Uterus (tissue), 4 donors: ENCODE measurements around the gene TSPAN7. TPM values are rescaled to one million over a fixed set of nuclear protein-coding genes. Genes with fewer than 3 reads are reported as not detected.

Experiments used
- DNase-seq, 2 donors: peaks; one replicate each; pipeline ENCODE4 v3.0.0-alpha.2; 2019 to 2020
- H3K27ac ChIP-seq, 2 donors: fragments of 200-600 bp; sonication (generic); 1 replicate in 1 of 2; 2 replicates in 1 of 2; pipeline ENCODE4 v1.5.1; 2016 to 2018
- H3K27me3 ChIP-seq, 2 donors: fragments of 200-600 bp; sonication (generic); one replicate each; pipeline ENCODE4 v1.5.1; 2018 to 2019; ENCODE audit warnings: control low read depth in 1 of 2
- H3K36me3 ChIP-seq, 2 donors: fragments of 200-600 bp; sonication (generic); one replicate each; pipeline ENCODE4 v1.5.1; 2019; ENCODE audit warnings: control low read depth in 1 of 2
- H3K4me1 ChIP-seq, 2 donors: fragments of 200-600 bp; sonication (generic); one replicate each; pipeline ENCODE4 v1.5.1; 2018 to 2019; ENCODE audit warnings: control low read depth in 1 of 2
- H3K4me3 ChIP-seq, 2 donors: fragments of 200-600 bp; sonication (generic); 1 replicate in 1 of 2; 2 replicates in 1 of 2; pipeline ENCODE4 v1.5.1; 2018 to 2019; ENCODE audit warnings: mild to moderate bottlenecking in 1 of 2
- H3K9me3 ChIP-seq, 2 donors: fragments of 200-600 bp; sonication (generic); one replicate each; pipeline ENCODE4 v1.5.1; 2019; ENCODE audit warnings: control low read depth in 1 of 2
- POLR2A ChIP-seq, 2 donors: fragments of 450-650 bp; IDR thresholded peaks; one replicate each; pipeline ENCODE4 v1.6.1; 2016; ENCODE audit warnings: antibody characterized with exemption in 2 of 2, mild to moderate bottlenecking in 1 of 2, moderate library complexity in 1 of 2
- intact Hi-C: fragments of 100-400 bp; cut with DNase I; formaldehyde crosslinking; loops from one replicate; pipeline ENCODE4 v1.15.1; 2023; ENCODE audit warnings: low total_unique reads
- total RNA-seq, 4 donors: library from RNA; depleted of rRNA in 3 of 4; stranded (reverse); fragments of >200 nt in 3 of 4; gene quantifications; one replicate each; pipeline versions ENCODE4 v1.1.0 to v1.2.4, GENCODE V29; 2014 to 2023
- TF ChIP-seq, protein P1 (sequence below), 4 experiments: fragments of 200-600 bp in 2 of 4; fragments of 450-650 bp in 2 of 4; sonication (generic) in 2 of 4; IDR thresholded peaks; one replicate each; pipeline ENCODE4 v1.5.1; 2016 to 2019; ENCODE audit warnings: antibody characterized with exemption in 4 of 4, mild to moderate bottlenecking in 2 of 4, moderate library complexity in 1 of 4
- donor health status: DM: yes; HTN: yes; CAD: no.

Gene TSPAN7
- total RNA-seq, 4 donors from 2014 or later, result 22.3 to 111 (median 77.8) TPM

DNA sequence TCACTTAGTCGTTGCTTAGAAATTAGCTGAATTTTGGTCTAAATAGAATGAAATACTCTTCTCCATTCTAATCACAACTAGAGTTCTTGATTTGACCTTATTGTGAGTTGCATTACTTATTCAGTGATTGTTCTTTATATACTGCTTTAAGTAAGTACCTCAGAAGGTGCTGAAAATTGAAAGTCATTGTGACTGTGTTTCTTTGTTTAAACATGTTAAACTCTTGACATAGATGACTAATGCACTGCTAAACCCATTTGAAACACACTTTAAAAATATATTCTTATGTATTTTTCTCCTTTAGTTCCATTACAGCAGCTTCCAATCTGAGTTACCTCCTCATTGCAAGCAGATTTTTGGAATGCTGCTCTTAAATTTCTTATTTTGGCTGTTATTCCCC is 9.1 kb downstream of the TSPAN7 start:
- Histone ChIP-seq H3K4me3 (no peak overlapping the region), H3K4me1 (no peaks in the 10 kb centered on the region), H3K27me3 (no peaks in the 10 kb centered on the region), H3K9me3 (no peaks in the 10 kb centered on the region), H3K27ac (no peak overlapping the region), H3K36me3 (no peaks in the 10 kb centered on the region)
- DNase-seq, result no peak
- TF ChIP-seq POLR2A (IDR thresholded peaks at IDR 0.05), result no peak
- TF ChIP-seq, protein P1, sequence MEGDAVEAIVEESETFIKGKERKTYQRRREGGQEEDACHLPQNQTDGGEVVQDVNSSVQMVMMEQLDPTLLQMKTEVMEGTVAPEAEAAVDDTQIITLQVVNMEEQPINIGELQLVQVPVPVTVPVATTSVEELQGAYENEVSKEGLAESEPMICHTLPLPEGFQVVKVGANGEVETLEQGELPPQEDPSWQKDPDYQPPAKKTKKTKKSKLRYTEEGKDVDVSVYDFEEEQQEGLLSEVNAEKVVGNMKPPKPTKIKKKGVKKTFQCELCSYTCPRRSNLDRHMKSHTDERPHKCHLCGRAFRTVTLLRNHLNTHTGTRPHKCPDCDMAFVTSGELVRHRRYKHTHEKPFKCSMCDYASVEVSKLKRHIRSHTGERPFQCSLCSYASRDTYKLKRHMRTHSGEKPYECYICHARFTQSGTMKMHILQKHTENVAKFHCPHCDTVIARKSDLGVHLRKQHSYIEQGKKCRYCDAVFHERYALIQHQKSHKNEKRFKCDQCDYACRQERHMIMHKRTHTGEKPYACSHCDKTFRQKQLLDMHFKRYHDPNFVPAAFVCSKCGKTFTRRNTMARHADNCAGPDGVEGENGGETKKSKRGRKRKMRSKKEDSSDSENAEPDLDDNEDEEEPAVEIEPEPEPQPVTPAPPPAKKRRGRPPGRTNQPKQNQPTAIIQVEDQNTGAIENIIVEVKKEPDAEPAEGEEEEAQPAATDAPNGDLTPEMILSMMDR (IDR thresholded peaks at IDR 0.05), result no peak
- intact Hi-C loops, result no loop called here

GRCh38 chrX:38571058-38571457 is 9.7 kb downstream of the TSPAN7 start:
- intact Hi-C loops, result no loop called here
- Histone ChIP-seq H3K27ac (no peak overlapping the region), H3K4me1 (no peaks in the 10 kb centered on the region), H3K4me3 (no peak overlapping the region), H3K36me3 (no peaks in the 10 kb centered on the region), H3K9me3 (no peaks in the 10 kb centered on the region), H3K27me3 (no peaks in the 10 kb centered on the region)
- TF ChIP-seq, protein P1 (IDR thresholded peaks at IDR 0.05), result no peak
- TF ChIP-seq POLR2A (IDR thresholded peaks at IDR 0.05), result no peak
- DNase-seq, result no peak

GRCh38 chrX:38574858-38575257 is 13.5 kb downstream of the TSPAN7 start:
- H3K36me3 ChIP-seq, result no peaks in the 10 kb centered on the region
- no peak overlapping the region for H3K27ac ChIP-seq
- no peak for TF ChIP-seq POLR2A (IDR thresholded peaks at IDR 0.05)
- TF ChIP-seq, protein P1 (IDR thresholded peaks at IDR 0.05), result no peak
- no peak for DNase-seq
- intact Hi-C loops, result no loop called here
- H3K4me1 ChIP-seq, result no peaks in the 10 kb centered on the region
- no peak overlapping the region for H3K4me3 ChIP-seq
- H3K9me3 ChIP-seq, result no peaks in the 10 kb centered on the region
- no peaks in the 10 kb centered on the region for H3K27me3 ChIP-seq

DNA sequence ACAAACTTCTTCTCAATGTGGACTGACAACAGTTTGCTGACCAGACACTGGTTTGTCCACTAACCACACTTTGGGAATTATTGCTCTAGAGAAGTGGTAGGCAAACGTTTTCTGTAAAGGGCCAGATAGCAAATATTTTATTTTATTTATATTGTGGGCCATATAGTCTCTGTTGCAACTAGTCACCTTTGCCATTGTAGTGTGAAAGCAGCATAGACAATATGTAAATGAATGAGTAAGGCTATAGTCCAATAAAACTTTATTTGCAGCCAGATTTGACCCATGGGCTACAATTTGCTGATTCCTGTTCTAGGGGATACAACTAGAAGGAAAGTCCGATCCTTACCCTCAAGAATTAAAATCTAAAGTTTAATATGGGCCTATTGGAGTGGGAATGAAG is 14.5 kb downstream of the TSPAN7 start:
- H3K27ac ChIP-seq, result no peak overlapping the region
- no peaks in the 10 kb centered on the region for H3K36me3 ChIP-seq
- no peak for DNase-seq
- no peak for TF ChIP-seq POLR2A (IDR thresholded peaks at IDR 0.05)
- TF ChIP-seq, protein P1 (IDR thresholded peaks at IDR 0.05), result no peak
- intact Hi-C loops, result no loop called here
- no peaks in the 10 kb centered on the region for H3K27me3 ChIP-seq
- H3K4me3 ChIP-seq, result no peak overlapping the region
- H3K9me3 ChIP-seq, result no peaks in the 10 kb centered on the region
- H3K4me1 ChIP-seq, result no peaks in the 10 kb centered on the region

- TF ChIP-seq, protein P1 (IDR thresholded peaks at IDR 0.05), result no peak
- no peak for TF ChIP-seq POLR2A (IDR thresholded peaks at IDR 0.05)
- DNase-seq, result no peak
These were observed 16.4 kb downstream of the TSPAN7 start for GRCh38 chrX:38577738-38578137.

More at GRCh38 chrX:38577738-38578137, 16.4 kb downstream of the TSPAN7 start:
- no peaks in the 10 kb centered on the region for H3K36me3 ChIP-seq
- H3K9me3 ChIP-seq, result no peaks in the 10 kb centered on the region
- H3K4me3 ChIP-seq, result no peak overlapping the region
- H3K27ac ChIP-seq, result no peak overlapping the region
- no peaks in the 10 kb centered on the region for H3K27me3 ChIP-seq
- H3K4me1 ChIP-seq, result no peaks in the 10 kb centered on the region
- intact Hi-C loops, result no loop called here
